HG02798 (cell line): Measurements from ENCODE around the gene DHCR24.
A peak's percentile ranks its signal among the peaks of the same experiment; 100 is the strongest.

Experiments used
- ATAC-seq: cut with Tn5 transposase; IDR thresholded peaks from one replicate; pipeline ENCODE4 v1.9.1; 2021; ENCODE audit warnings: mild to moderate bottlenecking; ENCODE audit not compliant: unreplicated experiment, poor library complexity

Gene DHCR24

DNA sequence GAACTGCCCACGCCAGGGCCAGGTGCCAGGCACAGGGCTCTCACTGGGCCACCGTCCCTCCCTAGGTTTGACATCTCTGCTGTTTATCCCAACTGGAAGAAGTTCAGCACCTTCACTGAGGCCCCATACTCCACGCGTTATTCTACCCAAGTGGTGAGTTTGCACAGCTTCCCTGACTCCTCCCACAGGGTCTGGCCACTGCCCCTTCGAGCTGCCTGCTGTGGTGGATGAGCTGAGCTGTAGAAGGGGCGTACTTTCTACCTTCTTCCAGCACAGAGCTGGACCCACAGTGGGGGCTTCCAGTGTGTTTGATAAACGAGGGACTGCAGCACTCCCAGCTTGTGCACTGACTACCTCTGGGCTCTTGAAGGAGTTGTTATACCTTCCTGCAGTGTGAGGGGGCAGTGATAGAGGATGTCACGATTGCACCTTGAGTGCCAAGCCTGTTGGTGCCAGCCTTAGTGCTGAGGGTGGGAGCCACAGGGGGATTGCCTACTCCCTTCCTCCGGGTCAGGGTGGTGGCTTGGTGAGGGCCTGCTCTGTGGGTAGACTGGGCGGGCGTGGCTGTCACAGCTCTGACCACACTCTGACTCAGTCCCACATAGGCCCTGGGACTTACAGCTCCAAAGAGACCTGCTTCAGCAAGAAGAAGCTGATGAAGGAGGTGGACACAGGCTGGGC lies 79.9 kb downstream of the DHCR24 start:
- no peak for ATAC-seq

DNA sequence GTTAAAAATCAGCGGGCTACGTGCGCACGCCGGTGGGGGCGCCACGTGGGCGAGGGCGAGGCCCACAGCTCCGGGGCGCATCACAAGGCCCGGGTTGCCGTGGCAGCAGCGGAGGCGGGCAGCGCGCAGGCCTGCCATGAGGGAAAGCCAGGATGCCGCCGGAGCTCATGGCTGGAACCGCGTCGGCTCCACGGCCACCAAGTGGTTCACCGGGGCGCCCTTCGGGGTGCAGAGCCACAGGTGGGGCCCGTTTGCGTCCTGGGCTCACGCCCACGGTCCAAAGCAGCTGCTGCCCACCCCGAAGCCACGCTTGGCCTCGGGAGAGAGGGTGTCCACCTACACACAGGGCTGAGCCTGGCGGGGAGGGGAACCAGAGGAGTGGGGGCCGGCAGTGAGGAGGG lies 81.0 kb downstream of the DHCR24 start:
- ATAC-seq: no peak

DNA sequence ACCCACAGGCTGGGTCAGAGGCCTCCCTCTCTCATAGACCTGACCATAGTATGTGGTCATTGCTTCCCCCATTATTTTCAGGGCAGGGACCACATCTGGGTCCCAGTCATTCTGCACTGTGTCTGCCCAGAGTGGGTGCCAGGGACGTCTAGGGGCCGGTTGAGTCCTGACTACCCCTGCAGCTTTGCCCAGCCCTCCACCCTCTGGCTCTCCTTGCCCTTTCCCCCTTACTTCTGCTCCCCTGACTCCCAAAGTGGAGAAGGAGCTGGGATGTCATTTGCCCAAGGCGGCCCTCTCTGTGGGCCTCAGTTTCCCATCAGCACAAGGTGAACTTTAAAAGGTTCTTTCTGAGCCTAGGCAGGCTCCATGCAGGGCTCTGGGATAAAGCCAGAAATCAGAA lies 81.5 kb downstream of the DHCR24 start:
- ATAC-seq: no peak

DNA sequence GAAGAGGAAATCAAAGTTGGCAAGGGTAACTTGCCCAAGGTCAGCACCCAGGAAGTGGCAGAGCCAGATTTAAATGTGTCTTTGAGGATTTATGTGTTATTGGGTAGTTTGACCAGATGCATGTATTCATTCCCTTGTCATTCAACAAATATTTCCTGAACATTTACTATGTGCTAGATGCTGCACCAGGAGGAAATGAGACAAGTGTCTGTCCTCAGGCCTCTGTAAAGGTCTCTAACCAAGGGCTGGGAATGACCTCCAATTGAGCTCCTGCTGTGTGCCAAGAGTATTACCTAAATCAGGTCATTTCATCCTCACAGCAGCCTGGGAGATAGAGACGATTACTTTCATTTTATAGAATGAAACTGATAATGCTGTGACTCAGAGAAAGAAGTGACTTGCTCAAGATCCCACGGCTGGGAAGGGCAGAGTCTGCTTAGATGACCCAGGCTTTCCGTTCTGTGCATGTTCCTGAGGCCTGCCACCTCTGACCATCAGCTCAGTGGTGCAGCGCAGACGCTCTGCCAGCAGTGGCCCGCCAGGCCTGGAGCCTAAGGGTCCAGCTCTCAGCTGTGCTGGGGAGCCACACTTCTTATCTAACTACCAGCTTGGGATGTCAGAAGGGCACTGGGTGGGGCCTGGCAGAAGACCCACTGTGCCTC lies 82.4 kb downstream of the DHCR24 start:
- ATAC-seq: peak; percentile 26

DNA sequence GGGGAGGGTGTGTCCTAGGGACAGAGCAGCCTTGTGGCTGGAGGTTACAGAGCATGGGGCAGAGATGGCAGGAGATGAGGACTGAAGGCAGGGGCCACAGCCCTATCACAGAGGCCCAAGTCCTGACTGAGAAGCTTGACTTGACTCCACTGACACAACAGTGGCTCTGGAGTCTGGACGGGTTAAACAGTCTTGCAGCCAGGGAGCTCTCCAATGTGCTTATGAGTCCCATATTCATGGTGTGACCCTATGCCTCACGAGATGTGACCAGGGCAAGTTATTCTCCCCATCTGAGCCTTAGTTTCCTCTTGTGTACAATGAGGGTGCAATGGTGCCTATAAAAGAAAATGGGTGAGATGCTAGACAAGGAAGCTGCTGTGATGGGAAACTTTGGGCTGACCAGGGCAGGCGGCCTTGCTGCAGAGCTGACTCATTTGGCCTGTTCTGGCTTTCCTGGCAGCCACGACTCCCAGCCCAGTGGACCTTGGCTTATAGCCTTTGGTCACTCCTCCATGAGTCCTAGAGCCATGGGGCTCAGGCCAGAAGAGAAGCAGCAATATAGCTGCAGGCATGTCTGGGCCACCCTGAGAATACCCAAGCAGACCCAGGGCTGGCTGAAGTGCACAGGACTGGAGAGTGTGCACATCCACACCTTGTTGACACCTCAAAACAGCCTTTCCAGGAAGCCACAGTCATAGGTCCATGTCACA lies 83.1 kb downstream of the DHCR24 start:
- ATAC-seq: no peak

DNA sequence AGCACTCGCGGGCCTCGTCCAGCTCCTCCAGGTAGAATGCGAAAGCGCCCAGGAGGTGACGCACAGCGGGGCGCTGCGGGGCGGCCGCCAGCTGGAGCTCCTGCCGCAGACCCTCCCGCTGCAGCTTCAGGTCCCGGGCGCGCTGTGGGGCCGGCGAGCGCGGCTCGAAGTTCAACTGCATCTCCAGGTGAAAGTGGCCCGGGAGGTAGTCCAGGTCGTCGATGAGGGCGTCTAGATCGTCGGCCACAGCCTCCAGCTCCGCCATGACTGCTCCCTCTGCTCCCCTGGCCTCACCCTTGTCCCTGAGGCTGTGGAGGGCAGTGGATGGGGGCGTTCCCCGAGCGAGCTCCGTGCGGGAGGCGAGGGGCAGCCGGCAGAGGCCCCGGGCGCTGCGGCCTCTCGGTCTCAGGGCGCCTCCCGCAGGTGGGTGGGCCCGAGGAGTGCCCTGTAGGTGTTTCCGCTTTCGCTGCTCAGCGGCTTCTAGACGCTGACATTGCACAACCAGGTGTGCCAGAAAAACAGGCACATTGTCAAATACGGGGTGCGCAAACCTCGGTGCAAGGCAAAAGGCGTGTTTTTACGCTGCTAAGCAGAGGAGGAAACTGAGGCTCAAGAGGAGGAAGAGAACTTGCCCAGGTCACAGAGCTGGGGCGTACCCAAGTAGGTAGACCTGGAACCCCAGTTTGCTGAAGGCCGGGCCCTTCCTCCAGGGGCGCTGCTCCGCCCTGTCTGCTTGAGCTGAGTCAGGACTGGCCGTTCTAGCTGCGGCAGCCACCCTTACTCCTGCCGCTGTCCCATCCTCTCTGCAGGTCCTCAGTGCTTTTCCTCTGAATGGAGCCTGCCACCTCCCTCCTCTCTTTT lies 85.9 kb downstream of the DHCR24 start, which contains the start of gene TTC22:
Gene TTC22 (minus strand): TSS at position 425 of the 861 bp plus-strand sequence. CDS start 160 bp downstream, at position 265.
- peak; percentile 81 for ATAC-seq

DNA sequence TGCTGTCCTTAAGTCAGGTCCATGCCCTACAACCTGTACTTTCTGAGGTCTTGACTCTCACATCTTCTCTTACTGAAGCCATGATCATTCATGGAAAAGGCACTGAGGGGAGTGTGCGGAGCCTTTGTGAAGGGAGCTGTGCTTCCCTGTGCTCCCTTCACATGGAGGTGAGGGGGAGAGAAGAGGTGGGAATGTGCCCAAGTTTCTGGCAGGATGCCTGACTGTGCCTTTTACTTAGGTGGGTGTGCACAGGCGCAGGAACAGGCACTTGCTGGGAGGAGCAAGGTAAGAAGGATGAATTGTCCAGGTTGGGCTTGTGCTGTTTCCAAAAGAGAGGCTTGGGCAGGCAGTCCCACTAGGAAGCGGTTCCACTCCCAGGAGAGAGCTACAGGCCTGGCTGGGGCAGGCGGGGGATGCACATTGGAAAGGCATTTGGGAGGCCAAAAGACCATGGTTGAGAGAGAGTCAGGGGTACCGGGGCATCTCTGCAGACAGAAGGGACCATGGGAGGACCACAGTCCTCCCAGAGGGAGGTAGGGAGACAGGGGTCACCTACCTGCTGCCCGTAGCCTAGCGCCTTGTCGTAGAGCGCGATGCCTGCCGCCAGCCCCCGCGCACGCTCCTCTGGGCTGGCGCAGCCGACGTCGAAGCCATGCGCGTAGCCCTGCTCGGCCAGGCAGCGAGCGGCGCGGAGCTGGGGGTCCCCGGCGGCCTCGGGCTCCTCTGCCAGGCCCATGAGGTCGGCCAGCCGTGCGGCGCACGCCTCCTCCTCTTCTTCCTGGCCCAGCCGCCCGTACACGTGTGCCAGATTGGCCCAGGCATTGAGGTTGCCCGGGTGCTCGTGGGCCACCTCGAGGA lies 86.7 kb downstream of the DHCR24 start:
- ATAC-seq: no peak
